Islet precursor cell (in vitro differentiated cells): ENCODE data around the gene DEFB131B.
"Not testable (repeated sequence)": the region's sequence is repeated elsewhere in the genome, so short reads cannot be mapped to it uniquely, and the experiment has no call there.

Experiments used
- DNase-seq: peaks from one replicate; pipeline ENCODE4 v3.0.0-alpha.2; 2018

The DEFB131B gene

GRCh38 chr11:71878059-71878458 lies at the start of gene DEFB131B:
Gene DEFB131B, plus strand, starts transcription at chr11:71878453. Its CDS starts 0 bp downstream, at chr11:71878453.
- not testable (repeated sequence) for DNase-seq

GRCh38 chr11:71829247-71829646 lies 49.0 kb upstream of the DEFB131B start:
- DNase-seq, result not testable (repeated sequence)

GRCh38 chr11:71829686-71830085 lies 48.6 kb upstream of the DEFB131B start:
- DNase-seq, result not testable (repeated sequence)

GRCh38 chr11:71832811-71833210 lies 45.4 kb upstream of the DEFB131B start, which contains the start of gene DEFB108B:
Gene DEFB108B, plus strand, starts transcription at chr11:71833200. Its CDS starts 0 bp downstream, at chr11:71833200.
- not testable (repeated sequence) for DNase-seq

GRCh38 chr11:71842720-71843119 lies 35.5 kb upstream of the DEFB131B start:
- not testable (repeated sequence) for DNase-seq

- not testable (repeated sequence) for DNase-seq
Measured at GRCh38 chr11:71843355-71843754, 34.9 kb upstream of the DEFB131B start.

- DNase-seq, result peak; percentile 49
Measured at GRCh38 chr11:71843858-71844257, 34.4 kb upstream of the DEFB131B start.

- not testable (repeated sequence) for DNase-seq
Measured at GRCh38 chr11:71853895-71854294, 24.4 kb upstream of the DEFB131B start.

GRCh38 chr11:71855880-71856279 lies 22.4 kb upstream of the DEFB131B start:
- not testable (repeated sequence) for DNase-seq

- DNase-seq, result not testable (repeated sequence)
Measured at GRCh38 chr11:71860835-71861234, 17.4 kb upstream of the DEFB131B start.

GRCh38 chr11:71863978-71864627 lies 14.2 kb upstream of the DEFB131B start:
- peak; percentile 85 for DNase-seq

- not testable (repeated sequence) for DNase-seq
Measured at GRCh38 chr11:71867209-71867608, 11.0 kb upstream of the DEFB131B start.

- DNase-seq, result not testable (repeated sequence)
Measured at GRCh38 chr11:71869931-71870330, 8.3 kb upstream of the DEFB131B start.

- not testable (repeated sequence) for DNase-seq
Measured at GRCh38 chr11:71870661-71871060, 7.6 kb upstream of the DEFB131B start.

GRCh38 chr11:71876262-71876661 lies 2.0 kb upstream of the DEFB131B start:
- DNase-seq, result not testable (repeated sequence)

GRCh38 chr11:71885806-71886205 lies 7.6 kb downstream of the DEFB131B start:
- DNase-seq, result not testable (repeated sequence)

GRCh38 chr11:71888335-71889010 lies 10.2 kb downstream of the DEFB131B start:
- not testable (repeated sequence) for DNase-seq

- DNase-seq, result not testable (repeated sequence)
Measured at GRCh38 chr11:71889181-71889872, 11.1 kb downstream of the DEFB131B start.

GRCh38 chr11:71895961-71896360 lies 17.7 kb downstream of the DEFB131B start:
- DNase-seq, result no peak

GRCh38 chr11:71901137-71901536 lies 22.9 kb downstream of the DEFB131B start:
- peak; percentile 62 for DNase-seq

- no peak for DNase-seq
Measured at GRCh38 chr11:71908218-71908617, 30.0 kb downstream of the DEFB131B start.

- DNase-seq, result peak; percentile 67
Measured at GRCh38 chr11:71910775-71911174, 32.5 kb downstream of the DEFB131B start.

GRCh38 chr11:71911321-71911985 lies 33.2 kb downstream of the DEFB131B start:
- DNase-seq, result not testable (repeated sequence)
